A549 (cell line): ENCODE data around the gene IL1F10. TPM values are rescaled to one million over a fixed set of nuclear protein-coding genes. Genes with fewer than 3 reads are reported as not detected.

Experiments
- ATAC-seq, 2 experiments: fragments of 200-7000 bp in 1 of 2; fragments of >200 bp in 1 of 2; cut with Nextera tagmentation in 1 of 2; cut with Tn5 transposase in 1 of 2; 3 replicates each; pipeline versions ENCODE4 v1.8.0 to v1.9.1; 2018 to 2020; ENCODE audit warnings: mild to moderate bottlenecking in 1 of 2, moderate library complexity in 1 of 2
- CTCF ChIA-PET: fragments of 300-600 bp; sonication (Branson Sonifier 250); formaldehyde crosslinking; extraction: SDS; loops from one replicate; lab custom pipeline; 2021; ENCODE audit warnings: antibody characterized with exemption, inconsistent platforms; lab: Yijun Ruan, JAX
- POLR2A ChIA-PET: fragments of 350-600 bp; formaldehyde crosslinking; extraction: SDS; loops from one replicate; lab custom pipeline; 2021; ENCODE audit warnings: antibody characterized with exemption, inconsistent platforms; lab: Yijun Ruan, JAX
- DNase-seq, 2 experiments: peaks; one replicate each; pipeline versions ENCODE4 v3.0.0 to v3.0.0-alpha.2; 2011 to 2016; ENCODE audit warnings: low read depth in 1 of 2, low spot score in 1 of 2
- FAIRE-seq: peaks from 2 replicates; lab custom pipeline; 2011; peaks lifted over from hg19 to GRCh38; lab: Jason Lieb, UNC
- H3K27ac ChIP-seq, 2 experiments: fragments of >200 bp; sonication (Bioruptor Twin); formaldehyde crosslinking; 3 replicates each; pipeline ENCODE4 v1.5.1; 2016 to 2017
- H3K4me1 ChIP-seq: fragments of >200 bp; sonication (Bioruptor Twin); formaldehyde crosslinking; 3 replicates; pipeline ENCODE4 v1.6.1; 2016
- H3K4me2 ChIP-seq: fragments of >200 bp; sonication (Bioruptor Twin); formaldehyde crosslinking; 3 replicates; pipeline ENCODE4 v1.6.1; 2016
- H3K4me3 ChIP-seq: fragments of >200 bp; sonication (Bioruptor Twin); formaldehyde crosslinking; 3 replicates; pipeline ENCODE4 v1.5.1; 2016
- H3K9me3 ChIP-seq: fragments of >200 bp; sonication (Bioruptor Twin); formaldehyde crosslinking; 3 replicates; pipeline ENCODE4 v1.6.1; 2016
- ATOH8 ChIP-seq: fragments of 250-450 bp; sonication (Bioruptor Pico); IDR thresholded peaks from 2 replicates; pipeline ENCODE4 v1.5.0; 2020; ENCODE audit warnings: low read depth, mild to moderate bottlenecking, moderate library complexity
- CBX8 ChIP-seq: fragments of 200-600 bp; sonication (generic); IDR thresholded peaks from 2 replicates; pipeline ENCODE4 v1.6.1; 2016
- CHD2 ChIP-seq: fragments of 150-350 bp; IDR thresholded peaks from 2 replicates; pipeline ENCODE4 v1.6.1; 2014; ENCODE audit warnings: low read length; ENCODE audit not compliant: partially characterized antibody
- CHD4 ChIP-seq: fragments of 200-600 bp; sonication (generic); IDR thresholded peaks from 2 replicates; pipeline ENCODE4 v1.6.1; 2016; ENCODE audit warnings: antibody characterized with exemption, mild to moderate bottlenecking, borderline replicate concordance
- EP300 ChIP-seq, 2 experiments: fragments of >200 bp; sonication (Bioruptor Twin); formaldehyde crosslinking; IDR thresholded peaks; 2 replicates in 1 of 2; 3 replicates in 1 of 2; pipeline ENCODE4 v1.6.1; 2016 to 2017
- FOSB ChIP-seq: fragments of 250-450 bp; sonication (Bioruptor Pico); IDR thresholded peaks from 2 replicates; pipeline ENCODE4 v1.5.0; 2020; ENCODE audit warnings: mild to moderate bottlenecking, moderate library complexity
- FOXS1 ChIP-seq: fragments of 250-450 bp; sonication (Bioruptor Pico); IDR thresholded peaks from 2 replicates; pipeline ENCODE4 v1.5.0; 2020; ENCODE audit warnings: mild to moderate bottlenecking, moderate library complexity
- HEYL ChIP-seq: fragments of 250-450 bp; sonication (Bioruptor Pico); IDR thresholded peaks from 2 replicates; pipeline ENCODE4 v1.8.0; 2021; ENCODE audit warnings: mild to moderate bottlenecking, moderate library complexity
- JUNB ChIP-seq: fragments of >200 bp; sonication (Bioruptor Twin); formaldehyde crosslinking; IDR thresholded peaks from 2 replicates; pipeline ENCODE4 v1.6.1; 2016
- KDM5A ChIP-seq: fragments of 200-600 bp; sonication (generic); IDR thresholded peaks from 2 replicates; pipeline ENCODE4 v1.6.1; 2016; ENCODE audit warnings: antibody characterized with exemption, mild to moderate bottlenecking
- MAFK ChIP-seq: fragments of 450-650 bp; IDR thresholded peaks from 2 replicates; pipeline ENCODE4 v1.6.1; 2014; ENCODE audit not compliant: partially characterized antibody
- MAX ChIP-seq: IDR thresholded peaks from 2 replicates; pipeline ENCODE4 v1.6.1; 2012
- NR3C1 ChIP-seq: fragments of >200 bp; sonication (Bioruptor Twin); formaldehyde crosslinking; IDR thresholded peaks from 3 replicates; pipeline ENCODE4 v1.6.1; 2017
- PHF8 ChIP-seq: fragments of 200-600 bp; sonication (generic); IDR thresholded peaks from 2 replicates; pipeline ENCODE4 v1.6.1; 2016; ENCODE audit warnings: low read depth, mild to moderate bottlenecking, antibody characterized with exemption, moderate library complexity, borderline replicate concordance
- RARB ChIP-seq: fragments of 250-450 bp; sonication (Bioruptor Pico); IDR thresholded peaks from 2 replicates; pipeline ENCODE4 v1.8.0; 2021; ENCODE audit warnings: mild to moderate bottlenecking, moderate library complexity
- REST ChIP-seq: fragments of 200-600 bp; sonication (generic); IDR thresholded peaks from 2 replicates; pipeline ENCODE4 v1.6.1; 2016; ENCODE audit warnings: antibody characterized with exemption, mild to moderate bottlenecking, moderate library complexity
- USF2 ChIP-seq: fragments of 450-650 bp; IDR thresholded peaks from 2 replicates; pipeline ENCODE4 v1.6.1; 2014; ENCODE audit warnings: antibody characterized with exemption
- ZC3H11A ChIP-seq: fragments of 450-650 bp; IDR thresholded peaks from 2 replicates; pipeline ENCODE4 v1.6.1; 2014; ENCODE audit warnings: antibody characterized with exemption, mild to moderate bottlenecking
- ZFP36 ChIP-seq: fragments of 450-650 bp; IDR thresholded peaks from 2 replicates; pipeline ENCODE4 v1.6.1; 2014; ENCODE audit warnings: borderline replicate concordance; ENCODE audit not compliant: partially characterized antibody
- ZNF302 ChIP-seq: fragments of 250-450 bp; sonication (Bioruptor Pico); IDR thresholded peaks from 2 replicates; pipeline ENCODE4 v1.9.0; 2021; ENCODE audit warnings: inconsistent platforms, mild to moderate bottlenecking, moderate library complexity
- ZSCAN20 ChIP-seq: fragments of 250-450 bp; sonication (Bioruptor Pico); IDR thresholded peaks from 2 replicates; pipeline ENCODE4 v1.8.0; 2022; ENCODE audit warnings: mild to moderate bottlenecking, moderate library complexity
- WGBS: methylation state at CpG from one replicate; pipeline ENCODE4 v1.1.6; 2017; ENCODE audit errors: missing lambda C conversion rate; 5-methylcytosine and 5-hydroxymethylcytosine counted together
- polyA minus RNA-seq: library from RNA; depleted of rRNA, polyadenylated mRNA; stranded (reverse); fragments of >200 nt; gene quantifications from 2 replicates; pipeline ENCODE4 v1.2.3, GENCODE V29; 2011; rRNA and poly(A)+ RNA removed
- polyA plus RNA-seq, 4 experiments: library from polyadenylated mRNA; depleted of rRNA in 3 of 4; stranded (reverse); fragments of >200 nt; fragmentation: RNase III in 1 of 4; extraction: RNeasy Plus Mini Kit Qiagen cat#74134 plus additional on column Dnase treatment in 1 of 4; gene quantifications; 2 replicates in 3 of 4; 3 replicates in 1 of 4; pipeline ENCODE4 v1.2.3, GENCODE V29; 2011 to 2017
- TF ChIP-seq, protein P1 (sequence below): fragments of >200 bp; sonication (Bioruptor Twin); formaldehyde crosslinking; IDR thresholded peaks from 3 replicates; pipeline ENCODE4 v1.5.1; 2016
- TF ChIP-seq, protein P2 (sequence below): IDR thresholded peaks from 2 replicates; pipeline ENCODE4 v1.6.1; 2012; ENCODE audit warnings: low read depth, borderline replicate concordance

The IL1F10 gene
- polyA plus RNA-seq (2011; rRNA removed) (not detected in 2 replicates), polyA plus RNA-seq (2017; fragmentation: RNase III; extraction: RNeasy Plus Mini Kit Qiagen cat#74134 plus additional on column Dnase treatment) (not detected in 3 replicates), polyA minus RNA-seq (not detected in 2 replicates)
- not detected in 2 replicates for polyA plus RNA-seq (2012; cell fraction: cytosol; rRNA removed)
- polyA plus RNA-seq (2012; cell fraction: nucleus; rRNA removed) = not detected in 2 replicates

GRCh38 chr2:113067681-113068080 lies at the start of gene IL1F10:
TSS of gene IL1F10 (plus strand) at chr2:113067970. CDS start at chr2:113072739, 4,769 bp downstream.
- DNase-seq = no peak
- TF ChIP-seq ZNF302 (CRISPR knock-in tag) = no peak
- no peak for TF ChIP-seq MAFK
- TF ChIP-seq, protein P1, sequence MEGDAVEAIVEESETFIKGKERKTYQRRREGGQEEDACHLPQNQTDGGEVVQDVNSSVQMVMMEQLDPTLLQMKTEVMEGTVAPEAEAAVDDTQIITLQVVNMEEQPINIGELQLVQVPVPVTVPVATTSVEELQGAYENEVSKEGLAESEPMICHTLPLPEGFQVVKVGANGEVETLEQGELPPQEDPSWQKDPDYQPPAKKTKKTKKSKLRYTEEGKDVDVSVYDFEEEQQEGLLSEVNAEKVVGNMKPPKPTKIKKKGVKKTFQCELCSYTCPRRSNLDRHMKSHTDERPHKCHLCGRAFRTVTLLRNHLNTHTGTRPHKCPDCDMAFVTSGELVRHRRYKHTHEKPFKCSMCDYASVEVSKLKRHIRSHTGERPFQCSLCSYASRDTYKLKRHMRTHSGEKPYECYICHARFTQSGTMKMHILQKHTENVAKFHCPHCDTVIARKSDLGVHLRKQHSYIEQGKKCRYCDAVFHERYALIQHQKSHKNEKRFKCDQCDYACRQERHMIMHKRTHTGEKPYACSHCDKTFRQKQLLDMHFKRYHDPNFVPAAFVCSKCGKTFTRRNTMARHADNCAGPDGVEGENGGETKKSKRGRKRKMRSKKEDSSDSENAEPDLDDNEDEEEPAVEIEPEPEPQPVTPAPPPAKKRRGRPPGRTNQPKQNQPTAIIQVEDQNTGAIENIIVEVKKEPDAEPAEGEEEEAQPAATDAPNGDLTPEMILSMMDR = no peak
- no peak for TF ChIP-seq CBX8
- TF ChIP-seq ZFP36 = no peak
- no peak for TF ChIP-seq CHD2
- no peak for TF ChIP-seq ZC3H11A
- no peak for TF ChIP-seq CHD4
- no peak for TF ChIP-seq NR3C1
- TF ChIP-seq PHF8 = no peak
- no peak for TF ChIP-seq FOXS1 (CRISPR knock-in tag)
- no peak for TF ChIP-seq ATOH8 (CRISPR knock-in tag)
- H3K9me3 ChIP-seq = 0 out of 3 replicates have a peak, but pooled peaks cover 10% of the 10 kb centered on the region
- no peak within 1 kb of the TSS for H3K4me2 ChIP-seq
- no peak within 1 kb of the TSS for H3K4me3 ChIP-seq
- H3K4me1 ChIP-seq = peaks cover 7% of the 10 kb centered on the region; the same call in 1 of the 3 replicates
- 64% methylated on average over 3 of the region's 3 CpGs for WGBS
- no peak for ATAC-seq
- ChIA-PET CTCF (interaction anchor here (1.2 to 3.9 kb wide), 2 partner anchors 9 to 12 kb away, joined by 3 to 21 read pairs; partner anchors contain the start of gene IL36RN), POLR2A (no interaction called here)
- no peak within 1 kb of the TSS for H3K27ac ChIP-seq
- no peak for FAIRE-seq

DNA sequence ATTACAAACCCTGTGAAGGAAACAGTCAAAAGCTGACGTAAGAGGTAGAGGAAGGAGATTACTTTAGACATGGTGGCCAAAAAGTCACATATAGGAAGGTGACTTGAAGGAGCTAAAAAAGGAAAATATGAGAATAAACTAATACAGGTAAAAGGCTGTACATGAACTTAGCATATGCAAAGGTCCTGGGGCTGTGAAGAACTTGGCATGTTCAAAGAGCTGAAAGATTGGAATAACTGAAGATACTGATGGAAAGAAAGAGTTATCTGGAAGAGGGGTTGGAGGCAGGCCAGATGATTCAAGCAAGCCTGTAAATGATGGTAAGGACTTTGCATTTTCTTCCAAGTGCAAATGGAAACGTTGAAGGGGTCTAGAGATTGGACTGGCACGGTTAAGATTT lies 49.3 kb upstream of the IL1F10 start:
- CTCF ChIA-PET = no interaction called here
- no peaks in the 10 kb centered on the region for H3K9me3 ChIP-seq
- H3K4me3 ChIP-seq = no peak overlapping the region
- TF ChIP-seq EP300 (IDR thresholded peaks at IDR 0.05) = no peak
- no peak for TF ChIP-seq REST
- TF ChIP-seq HEYL (CRISPR knock-in tag) = no peak
- TF ChIP-seq USF2 = no peak
- no peak for TF ChIP-seq RARB (CRISPR knock-in tag)
- no peak for TF ChIP-seq KDM5A
- no peak for TF ChIP-seq MAX
- no peak for TF ChIP-seq ZSCAN20 (CRISPR knock-in tag)
- no peak for TF ChIP-seq FOSB (CRISPR knock-in tag)
- TF ChIP-seq, protein P2, sequence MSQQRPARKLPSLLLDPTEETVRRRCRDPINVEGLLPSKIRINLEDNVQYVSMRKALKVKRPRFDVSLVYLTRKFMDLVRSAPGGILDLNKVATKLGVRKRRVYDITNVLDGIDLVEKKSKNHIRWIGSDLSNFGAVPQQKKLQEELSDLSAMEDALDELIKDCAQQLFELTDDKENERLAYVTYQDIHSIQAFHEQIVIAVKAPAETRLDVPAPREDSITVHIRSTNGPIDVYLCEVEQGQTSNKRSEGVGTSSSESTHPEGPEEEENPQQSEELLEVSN = no peak
- TF ChIP-seq JUNB = no peak
- no peaks in the 10 kb centered on the region; the same call in 2 of the 3 replicates for H3K4me1 ChIP-seq
- POLR2A ChIA-PET = no interaction called here
- no peak overlapping the region for H3K4me2 ChIP-seq
- H3K27ac ChIP-seq = no peak overlapping the region
- no peak for DNase-seq
- FAIRE-seq = no peak
- no peak for ATAC-seq
- 31% methylated on average over 3 of the region's 3 CpGs for WGBS
